HG03045 (cell line): Measurements from ENCODE around the gene STK39.

Experiments used
- ATAC-seq: cut with Tn5 transposase; IDR thresholded peaks from one replicate; pipeline ENCODE4 v1.9.1; 2021; ENCODE audit warnings: mild to moderate bottlenecking, moderate library complexity; ENCODE audit not compliant: unreplicated experiment

STK39 gene

GRCh38 chr2:167965907-167966761 is 281.3 kb downstream of the STK39 start:
- no peak for ATAC-seq

- no peak for ATAC-seq
Observed at GRCh38 chr2:167964650-167965413, 282.6 kb downstream of the STK39 start.

DNA sequence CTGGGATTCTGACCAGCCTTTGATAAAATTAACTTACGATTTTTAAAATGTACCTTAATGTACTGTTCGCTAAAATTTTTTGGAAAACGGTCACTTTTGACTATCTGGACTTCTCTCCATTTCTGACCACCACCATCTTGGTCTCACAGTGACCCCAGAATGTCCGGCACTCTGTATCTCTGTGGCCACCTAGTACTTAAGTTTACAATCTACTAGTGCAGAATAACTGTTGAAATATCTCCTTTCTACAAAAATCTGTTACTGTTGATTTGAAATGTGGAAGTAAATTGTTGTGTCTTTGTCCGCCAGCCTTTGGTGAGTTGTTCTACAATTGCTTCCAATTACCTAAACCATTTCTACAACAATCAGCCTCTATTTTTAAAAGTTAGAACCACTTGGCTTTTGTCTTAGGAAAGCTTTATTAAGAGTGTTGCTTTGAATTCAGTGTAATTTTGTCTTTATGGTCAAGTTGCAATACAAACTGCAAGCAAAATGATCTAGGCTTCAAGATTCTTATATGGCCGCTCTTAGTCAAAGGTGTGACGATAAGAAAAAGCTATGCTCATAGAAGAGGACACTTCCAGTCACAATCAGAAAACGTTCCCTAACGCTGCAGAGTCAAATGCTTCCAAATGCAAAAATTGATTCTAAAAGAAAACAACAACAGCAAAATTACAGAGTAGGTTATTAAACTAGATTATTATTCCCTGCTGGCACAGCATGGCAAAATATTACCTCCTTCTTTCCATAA is 283.3 kb downstream of the STK39 start:
- no peak for ATAC-seq

DNA sequence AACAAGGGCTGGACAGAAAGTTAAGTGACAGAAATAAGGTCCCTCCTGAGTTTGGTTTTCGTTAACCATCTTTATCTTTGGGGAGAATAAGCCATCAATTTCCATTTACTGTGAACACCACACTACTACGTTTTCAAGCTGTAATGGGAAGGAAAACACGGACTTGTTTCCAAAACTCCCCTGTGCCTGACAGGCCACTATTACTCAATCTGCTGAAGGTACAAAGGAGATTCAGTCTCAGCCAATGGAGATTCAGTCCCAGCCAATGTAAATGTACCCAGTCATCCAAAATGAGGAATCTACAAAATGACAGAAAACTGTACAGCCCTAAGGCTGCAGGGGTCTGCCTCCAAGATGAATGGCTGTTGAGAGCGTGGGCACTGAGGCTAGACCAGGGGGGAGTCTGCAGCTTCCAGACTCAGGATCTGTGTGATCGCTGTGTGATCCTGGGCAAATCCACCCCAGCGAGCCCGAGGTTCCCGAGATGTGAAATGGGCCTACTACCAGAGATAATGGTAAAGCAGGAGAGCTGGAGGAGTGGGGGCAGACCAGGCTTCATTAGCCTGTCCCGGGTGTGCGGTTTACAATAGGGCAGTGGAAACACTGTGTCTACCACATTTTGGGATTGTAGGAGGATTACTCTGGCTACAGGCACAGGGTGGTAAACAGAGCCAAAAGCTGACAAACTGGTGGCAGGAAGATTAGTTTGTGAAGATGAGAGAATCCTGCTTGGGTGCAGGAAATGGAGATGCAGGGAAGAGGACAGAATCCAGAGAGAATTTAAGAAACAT is 284.8 kb downstream of the STK39 start:
- no peak for ATAC-seq

DNA sequence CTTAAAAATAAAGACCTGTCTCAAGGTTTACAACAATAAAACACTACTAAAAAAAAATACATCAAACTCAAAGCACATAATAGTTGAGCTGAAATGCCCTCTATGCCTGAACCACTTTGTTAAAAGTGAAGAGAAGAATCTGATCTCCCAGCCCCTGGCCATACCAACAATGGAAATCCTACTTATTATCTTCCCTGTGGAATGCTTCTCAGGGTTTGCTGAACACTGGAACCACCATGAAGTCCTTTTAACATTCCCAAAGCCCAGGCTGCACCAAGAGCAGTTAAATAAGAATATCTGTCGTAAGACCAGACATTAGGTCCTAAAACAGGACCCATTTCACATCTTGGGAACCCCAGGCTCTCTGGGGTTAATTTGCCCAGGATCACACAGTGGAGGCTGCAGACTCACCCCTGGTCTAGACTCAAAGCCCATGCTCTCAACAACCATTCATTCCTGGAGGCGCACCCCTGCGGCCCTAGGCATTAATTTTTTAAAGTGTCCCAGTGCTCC is 285.8 kb downstream of the STK39 start:
- no peak for ATAC-seq

DNA sequence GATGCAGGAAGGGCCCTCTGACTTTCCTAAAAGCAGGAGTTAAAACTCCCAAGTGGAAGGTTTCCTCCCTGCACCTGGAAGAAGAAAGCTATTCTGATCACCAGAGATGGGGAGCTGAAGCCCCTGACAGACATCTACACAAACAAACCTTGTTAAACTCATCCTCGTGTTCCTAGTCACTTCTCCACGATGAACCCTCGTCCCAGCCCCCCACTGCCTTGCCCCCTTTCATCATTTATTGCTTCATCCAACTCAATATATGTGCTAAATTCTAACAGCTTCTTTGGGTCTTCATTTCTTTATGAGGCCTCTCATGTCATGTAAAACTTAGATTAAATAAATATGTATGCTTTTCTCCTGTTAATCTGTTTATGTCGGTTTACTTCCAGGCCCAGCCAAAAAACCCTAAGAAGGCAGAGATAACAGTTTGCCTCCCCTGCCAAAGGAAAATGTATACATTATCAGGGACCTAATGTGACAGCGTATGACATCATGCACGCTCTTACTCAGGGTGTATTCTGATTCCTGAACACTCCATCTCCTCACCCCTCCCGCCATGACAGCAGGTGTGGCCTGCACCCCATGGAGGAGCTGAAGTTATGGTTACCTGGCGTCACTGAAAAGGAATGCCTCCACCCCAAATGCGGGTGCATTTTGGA is 287.2 kb downstream of the STK39 start:
- no peak for ATAC-seq

GRCh38 chr2:167957662-167958061 is 289.7 kb downstream of the STK39 start:
- no peak for ATAC-seq

GRCh38 chr2:167955264-167955906 is 292.0 kb downstream of the STK39 start:
- no peak for ATAC-seq

- ATAC-seq = no peak
Observed at GRCh38 chr2:167954495-167954894, 292.9 kb downstream of the STK39 start.

GRCh38 chr2:167953776-167954175 is 293.6 kb downstream of the STK39 start:
- no peak for ATAC-seq

DNA sequence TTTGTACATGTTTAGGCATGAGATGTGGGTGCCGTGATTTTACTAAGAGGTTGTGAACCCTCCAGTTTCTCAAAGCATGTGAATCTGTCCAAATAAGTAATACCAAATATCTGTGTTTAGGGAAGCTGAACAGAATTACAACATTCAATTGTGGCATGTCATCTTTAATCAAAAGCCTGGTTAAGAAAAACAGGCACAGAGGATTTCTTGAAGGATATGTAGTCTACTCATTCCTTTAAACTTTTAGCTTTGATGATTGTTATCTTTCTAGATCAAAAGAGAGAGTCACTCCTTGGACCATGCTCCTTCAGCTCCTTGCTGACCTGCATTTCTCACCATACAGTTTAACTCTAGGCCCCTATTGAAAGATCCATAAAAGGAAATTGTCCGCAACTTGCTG is 296.8 kb downstream of the STK39 start:
- no peak for ATAC-seq

- no peak for ATAC-seq
Observed at GRCh38 chr2:167946441-167946841, 301.0 kb downstream of the STK39 start.

- ATAC-seq = no peak
Observed at GRCh38 chr2:167945660-167946368, 301.6 kb downstream of the STK39 start.

DNA sequence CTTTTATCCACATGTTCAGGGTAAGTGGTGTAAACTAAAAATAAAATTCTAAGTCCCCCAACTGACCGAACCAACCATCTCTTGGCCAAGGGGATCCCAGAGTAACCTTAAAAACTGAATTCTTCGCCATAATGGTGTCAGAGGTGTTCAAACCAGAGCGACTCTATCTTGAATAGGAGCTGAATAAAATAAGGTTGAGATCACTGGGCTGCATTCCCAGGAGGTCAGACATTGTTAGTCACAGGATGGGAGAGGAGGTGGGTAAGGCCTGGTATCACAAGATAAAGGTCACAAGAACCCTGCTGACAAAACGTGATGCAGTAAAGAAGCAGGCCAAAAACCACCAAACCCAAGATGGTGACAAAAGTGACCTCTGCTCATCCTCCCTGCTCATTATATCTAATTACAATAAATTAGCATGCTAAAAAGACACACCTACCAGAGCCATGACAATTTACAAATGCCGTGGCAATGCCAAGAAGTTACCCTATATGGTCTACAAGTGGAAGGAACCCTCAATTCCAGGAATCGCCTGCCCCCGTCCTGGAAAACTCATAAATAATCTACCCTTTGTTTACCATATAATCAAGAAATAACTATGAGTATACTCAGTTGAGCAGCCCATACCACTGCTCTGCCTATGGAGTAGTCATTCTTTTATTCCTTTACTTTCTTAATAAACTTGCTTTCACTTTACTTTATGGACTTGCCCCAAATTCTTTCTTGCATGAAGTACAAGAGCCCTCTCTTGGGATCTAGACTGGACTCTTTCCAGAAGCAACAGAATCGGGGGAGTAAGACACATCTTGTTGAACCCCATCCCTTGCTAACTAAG is 302.4 kb downstream of the STK39 start:
- ATAC-seq = no peak

- no peak for ATAC-seq
Observed at GRCh38 chr2:167943897-167944296, 303.5 kb downstream of the STK39 start.

- ATAC-seq = no peak
Observed at GRCh38 chr2:167943368-167943767, 304.0 kb downstream of the STK39 start.

DNA sequence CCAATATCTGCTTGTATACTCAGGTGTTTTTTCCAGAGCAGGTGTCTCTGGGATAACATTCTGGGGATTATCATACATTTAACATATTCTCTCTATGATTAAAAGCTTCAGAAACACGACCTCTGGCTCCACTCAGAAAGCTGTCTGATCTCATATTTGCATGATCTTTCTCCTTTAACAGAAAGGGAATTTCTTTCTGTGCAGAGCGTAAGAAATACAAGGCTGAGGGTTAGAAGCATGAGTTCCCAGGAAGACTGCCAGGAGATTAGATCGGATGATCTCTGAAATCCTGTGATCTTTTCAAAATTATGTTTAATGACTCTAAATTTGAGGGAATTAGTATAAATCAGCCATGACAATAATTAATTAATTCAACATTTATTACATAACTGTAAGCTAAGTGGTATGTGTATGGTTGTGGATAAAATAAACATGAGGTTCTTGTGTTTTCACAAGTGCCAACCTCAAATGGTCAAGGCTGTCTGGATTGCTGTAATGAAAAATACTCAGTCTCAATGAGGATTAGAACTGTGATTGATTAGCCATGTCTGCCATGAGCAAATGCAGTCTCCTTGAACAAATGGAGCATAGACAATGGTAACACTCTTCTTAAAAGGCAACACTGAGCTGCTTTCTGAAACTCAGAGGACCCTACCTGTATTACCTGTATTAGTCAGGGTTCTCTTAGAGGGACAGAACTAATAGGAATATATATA is 304.9 kb downstream of the STK39 start:
- no peak for ATAC-seq
